ENCODE data around the gene SPACA5B.
"Not testable (repeated sequence)": the region's sequence is repeated elsewhere in the genome, so short reads cannot be mapped to it uniquely, and the experiment has no call there.

DNA sequence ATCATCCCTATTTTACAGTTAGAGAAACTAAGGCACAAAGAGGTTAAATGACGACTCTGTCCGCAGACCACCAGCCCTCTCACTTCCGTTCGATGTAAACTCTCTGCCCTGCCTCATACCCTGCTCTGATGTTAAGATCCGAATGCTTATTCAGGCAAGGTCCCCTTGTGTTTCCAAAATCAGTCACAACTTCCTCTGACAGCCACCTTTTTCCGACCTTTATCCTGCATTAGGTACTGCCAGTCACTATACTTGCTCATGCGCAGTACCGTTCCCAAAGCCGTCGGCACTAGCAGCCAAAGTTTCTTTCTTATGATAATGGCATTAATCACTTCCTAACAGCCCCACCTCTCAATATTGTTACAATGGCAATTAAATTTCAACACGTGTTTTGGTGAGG lies 12.3 kb downstream of the SPACA5B start:
- not testable (repeated sequence) for TF ChIP-seq EZH2 (IDR thresholded peaks at IDR 0.05; ENCODE audit: low read depth, unreplicated experiment); POLR2AphosphoS5 (IDR thresholded peaks at IDR 0.05; ENCODE audit: low read depth); EZH2phosphoT487 (IDR thresholded peaks at IDR 0.05; ENCODE audit: unreplicated experiment); STAT1 (IDR thresholded peaks at IDR 0.05; ENCODE audit: unreplicated experiment); JUNB (IDR thresholded peaks at IDR 0.05; ENCODE audit: unreplicated experiment); ZNF331 (CRISPR knock-in tag; IDR thresholded peaks at IDR 0.05; ENCODE audit: low read depth); CREB1 (CRISPR knock-in tag; IDR thresholded peaks at IDR 0.05; ENCODE audit: low read depth); ZNF114 (CRISPR knock-in tag; IDR thresholded peaks at IDR 0.05); NANOG (IDR thresholded peaks at IDR 0.05; ENCODE audit: borderline replicate concordance)
- TF ChIP-seq, protein P1, sequence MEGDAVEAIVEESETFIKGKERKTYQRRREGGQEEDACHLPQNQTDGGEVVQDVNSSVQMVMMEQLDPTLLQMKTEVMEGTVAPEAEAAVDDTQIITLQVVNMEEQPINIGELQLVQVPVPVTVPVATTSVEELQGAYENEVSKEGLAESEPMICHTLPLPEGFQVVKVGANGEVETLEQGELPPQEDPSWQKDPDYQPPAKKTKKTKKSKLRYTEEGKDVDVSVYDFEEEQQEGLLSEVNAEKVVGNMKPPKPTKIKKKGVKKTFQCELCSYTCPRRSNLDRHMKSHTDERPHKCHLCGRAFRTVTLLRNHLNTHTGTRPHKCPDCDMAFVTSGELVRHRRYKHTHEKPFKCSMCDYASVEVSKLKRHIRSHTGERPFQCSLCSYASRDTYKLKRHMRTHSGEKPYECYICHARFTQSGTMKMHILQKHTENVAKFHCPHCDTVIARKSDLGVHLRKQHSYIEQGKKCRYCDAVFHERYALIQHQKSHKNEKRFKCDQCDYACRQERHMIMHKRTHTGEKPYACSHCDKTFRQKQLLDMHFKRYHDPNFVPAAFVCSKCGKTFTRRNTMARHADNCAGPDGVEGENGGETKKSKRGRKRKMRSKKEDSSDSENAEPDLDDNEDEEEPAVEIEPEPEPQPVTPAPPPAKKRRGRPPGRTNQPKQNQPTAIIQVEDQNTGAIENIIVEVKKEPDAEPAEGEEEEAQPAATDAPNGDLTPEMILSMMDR (conservative IDR thresholded peaks at IDR 0.05; ENCODE audit: low read depth in 2 of 2): not testable (repeated sequence)
- TF ChIP-seq, protein P2, sequence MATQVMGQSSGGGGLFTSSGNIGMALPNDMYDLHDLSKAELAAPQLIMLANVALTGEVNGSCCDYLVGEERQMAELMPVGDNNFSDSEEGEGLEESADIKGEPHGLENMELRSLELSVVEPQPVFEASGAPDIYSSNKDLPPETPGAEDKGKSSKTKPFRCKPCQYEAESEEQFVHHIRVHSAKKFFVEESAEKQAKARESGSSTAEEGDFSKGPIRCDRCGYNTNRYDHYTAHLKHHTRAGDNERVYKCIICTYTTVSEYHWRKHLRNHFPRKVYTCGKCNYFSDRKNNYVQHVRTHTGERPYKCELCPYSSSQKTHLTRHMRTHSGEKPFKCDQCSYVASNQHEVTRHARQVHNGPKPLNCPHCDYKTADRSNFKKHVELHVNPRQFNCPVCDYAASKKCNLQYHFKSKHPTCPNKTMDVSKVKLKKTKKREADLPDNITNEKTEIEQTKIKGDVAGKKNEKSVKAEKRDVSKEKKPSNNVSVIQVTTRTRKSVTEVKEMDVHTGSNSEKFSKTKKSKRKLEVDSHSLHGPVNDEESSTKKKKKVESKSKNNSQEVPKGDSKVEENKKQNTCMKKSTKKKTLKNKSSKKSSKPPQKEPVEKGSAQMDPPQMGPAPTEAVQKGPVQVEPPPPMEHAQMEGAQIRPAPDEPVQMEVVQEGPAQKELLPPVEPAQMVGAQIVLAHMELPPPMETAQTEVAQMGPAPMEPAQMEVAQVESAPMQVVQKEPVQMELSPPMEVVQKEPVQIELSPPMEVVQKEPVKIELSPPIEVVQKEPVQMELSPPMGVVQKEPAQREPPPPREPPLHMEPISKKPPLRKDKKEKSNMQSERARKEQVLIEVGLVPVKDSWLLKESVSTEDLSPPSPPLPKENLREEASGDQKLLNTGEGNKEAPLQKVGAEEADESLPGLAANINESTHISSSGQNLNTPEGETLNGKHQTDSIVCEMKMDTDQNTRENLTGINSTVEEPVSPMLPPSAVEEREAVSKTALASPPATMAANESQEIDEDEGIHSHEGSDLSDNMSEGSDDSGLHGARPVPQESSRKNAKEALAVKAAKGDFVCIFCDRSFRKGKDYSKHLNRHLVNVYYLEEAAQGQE (IDR thresholded peaks at IDR 0.05; ENCODE audit: unreplicated experiment): not testable (repeated sequence)
- TF ChIP-seq, protein P3, sequence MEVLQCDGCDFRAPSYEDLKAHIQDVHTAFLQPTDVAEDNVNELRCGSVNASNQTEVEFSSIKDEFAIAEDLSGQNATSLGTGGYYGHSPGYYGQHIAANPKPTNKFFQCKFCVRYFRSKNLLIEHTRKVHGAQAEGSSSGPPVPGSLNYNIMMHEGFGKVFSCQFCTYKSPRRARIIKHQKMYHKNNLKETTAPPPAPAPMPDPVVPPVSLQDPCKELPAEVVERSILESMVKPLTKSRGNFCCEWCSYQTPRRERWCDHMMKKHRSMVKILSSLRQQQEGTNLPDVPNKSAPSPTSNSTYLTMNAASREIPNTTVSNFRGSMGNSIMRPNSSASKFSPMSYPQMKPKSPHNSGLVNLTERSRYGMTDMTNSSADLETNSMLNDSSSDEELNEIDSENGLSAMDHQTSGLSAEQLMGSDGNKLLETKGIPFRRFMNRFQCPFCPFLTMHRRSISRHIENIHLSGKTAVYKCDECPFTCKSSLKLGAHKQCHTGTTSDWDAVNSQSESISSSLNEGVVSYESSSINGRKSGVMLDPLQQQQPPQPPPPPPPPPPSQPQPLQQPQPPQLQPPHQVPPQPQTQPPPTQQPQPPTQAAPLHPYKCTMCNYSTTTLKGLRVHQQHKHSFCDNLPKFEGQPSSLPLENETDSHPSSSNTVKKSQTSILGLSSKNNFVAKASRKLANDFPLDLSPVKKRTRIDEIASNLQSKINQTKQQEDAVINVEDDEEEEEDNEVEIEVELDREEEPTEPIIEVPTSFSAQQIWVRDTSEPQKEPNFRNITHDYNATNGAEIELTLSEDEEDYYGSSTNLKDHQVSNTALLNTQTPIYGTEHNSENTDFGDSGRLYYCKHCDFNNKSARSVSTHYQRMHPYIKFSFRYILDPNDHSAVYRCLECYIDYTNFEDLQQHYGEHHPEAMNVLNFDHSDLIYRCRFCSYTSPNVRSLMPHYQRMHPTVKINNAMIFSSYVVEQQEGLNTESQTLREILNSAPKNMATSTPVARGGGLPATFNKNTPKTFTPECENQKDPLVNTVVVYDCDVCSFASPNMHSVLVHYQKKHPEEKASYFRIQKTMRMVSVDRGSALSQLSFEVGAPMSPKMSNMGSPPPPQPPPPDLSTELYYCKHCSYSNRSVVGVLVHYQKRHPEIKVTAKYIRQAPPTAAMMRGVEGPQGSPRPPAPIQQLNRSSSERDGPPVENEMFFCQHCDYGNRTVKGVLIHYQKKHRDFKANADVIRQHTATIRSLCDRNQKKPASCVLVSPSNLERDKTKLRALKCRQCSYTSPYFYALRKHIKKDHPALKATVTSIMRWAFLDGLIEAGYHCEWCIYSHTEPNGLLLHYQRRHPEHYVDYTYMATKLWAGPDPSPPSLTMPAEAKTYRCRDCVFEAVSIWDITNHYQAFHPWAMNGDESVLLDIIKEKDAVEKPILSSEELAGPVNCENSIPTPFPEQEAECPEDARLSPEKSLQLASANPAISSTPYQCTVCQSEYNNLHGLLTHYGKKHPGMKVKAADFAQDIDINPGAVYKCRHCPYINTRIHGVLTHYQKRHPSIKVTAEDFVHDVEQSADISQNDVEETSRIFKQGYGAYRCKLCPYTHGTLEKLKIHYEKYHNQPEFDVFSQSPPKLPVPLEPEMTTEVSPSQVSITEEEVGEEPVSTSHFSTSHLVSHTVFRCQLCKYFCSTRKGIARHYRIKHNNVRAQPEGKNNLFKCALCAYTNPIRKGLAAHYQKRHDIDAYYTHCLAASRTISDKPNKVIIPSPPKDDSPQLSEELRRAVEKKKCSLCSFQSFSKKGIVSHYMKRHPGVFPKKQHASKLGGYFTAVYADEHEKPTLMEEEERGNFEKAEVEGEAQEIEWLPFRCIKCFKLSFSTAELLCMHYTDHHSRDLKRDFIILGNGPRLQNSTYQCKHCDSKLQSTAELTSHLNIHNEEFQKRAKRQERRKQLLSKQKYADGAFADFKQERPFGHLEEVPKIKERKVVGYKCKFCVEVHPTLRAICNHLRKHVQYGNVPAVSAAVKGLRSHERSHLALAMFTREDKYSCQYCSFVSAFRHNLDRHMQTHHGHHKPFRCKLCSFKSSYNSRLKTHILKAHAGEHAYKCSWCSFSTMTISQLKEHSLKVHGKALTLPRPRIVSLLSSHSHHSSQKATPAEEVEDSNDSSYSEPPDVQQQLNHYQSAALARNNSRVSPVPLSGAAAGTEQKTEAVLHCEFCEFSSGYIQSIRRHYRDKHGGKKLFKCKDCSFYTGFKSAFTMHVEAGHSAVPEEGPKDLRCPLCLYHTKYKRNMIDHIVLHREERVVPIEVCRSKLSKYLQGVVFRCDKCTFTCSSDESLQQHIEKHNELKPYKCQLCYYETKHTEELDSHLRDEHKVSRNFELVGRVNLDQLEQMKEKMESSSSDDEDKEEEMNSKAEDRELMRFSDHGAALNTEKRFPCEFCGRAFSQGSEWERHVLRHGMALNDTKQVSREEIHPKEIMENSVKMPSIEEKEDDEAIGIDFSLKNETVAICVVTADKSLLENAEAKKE (CRISPR knock-in tag; IDR thresholded peaks at IDR 0.05): not testable (repeated sequence)
- TF ChIP-seq, protein P4, sequence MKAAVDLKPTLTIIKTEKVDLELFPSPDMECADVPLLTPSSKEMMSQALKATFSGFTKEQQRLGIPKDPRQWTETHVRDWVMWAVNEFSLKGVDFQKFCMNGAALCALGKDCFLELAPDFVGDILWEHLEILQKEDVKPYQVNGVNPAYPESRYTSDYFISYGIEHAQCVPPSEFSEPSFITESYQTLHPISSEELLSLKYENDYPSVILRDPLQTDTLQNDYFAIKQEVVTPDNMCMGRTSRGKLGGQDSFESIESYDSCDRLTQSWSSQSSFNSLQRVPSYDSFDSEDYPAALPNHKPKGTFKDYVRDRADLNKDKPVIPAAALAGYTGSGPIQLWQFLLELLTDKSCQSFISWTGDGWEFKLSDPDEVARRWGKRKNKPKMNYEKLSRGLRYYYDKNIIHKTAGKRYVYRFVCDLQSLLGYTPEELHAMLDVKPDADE (IDR thresholded peaks at IDR 0.05): not testable (repeated sequence)

Data from GM23338 (cell line).